Gastroesophageal sphincter (tissue), 4 donors: Measurements from ENCODE around the gene IL25. TPM values are rescaled to one million over a fixed set of nuclear protein-coding genes. Genes with fewer than 3 reads are reported as not detected.

Source experiments
- ATAC-seq: fragments of 150-250 bp; one replicate; pipeline ENCODE4 v1.9.1; 2016; ENCODE audit warnings: mild to moderate bottlenecking, moderate library complexity
- H3K27ac ChIP-seq, 4 donors: fragments of 200-600 bp; sonication (generic) in 3 of 4; 1 replicate in 3 of 4; 2 replicates in 1 of 4; pipeline ENCODE4 v1.5.1; 2016 to 2019
- H3K27me3 ChIP-seq: fragments of 200-600 bp; sonication (generic); one replicate; pipeline ENCODE4 v1.5.1; 2019
- H3K36me3 ChIP-seq, 2 donors: fragments of 200-600 bp; sonication (generic); one replicate each; pipeline ENCODE4 v1.5.1; 2019; ENCODE audit warnings: control low read depth in 1 of 2
- H3K4me1 ChIP-seq, 3 donors: fragments of 200-600 bp; sonication (generic); 1 replicate in 2 of 3; 2 replicates in 1 of 3; pipeline ENCODE4 v1.5.1; 2016 to 2019; ENCODE audit warnings: control low read depth in 2 of 3
- H3K4me3 ChIP-seq, 2 donors: fragments of 200-600 bp; sonication (generic); one replicate each; pipeline ENCODE4 v1.5.1; 2019; ENCODE audit warnings: mild to moderate bottlenecking in 1 of 2, moderate library complexity in 1 of 2
- H3K9me3 ChIP-seq, 3 donors: fragments of 200-600 bp; sonication (generic); one replicate each; pipeline ENCODE4 v1.5.1; 2017 to 2019; ENCODE audit warnings: control low read depth in 2 of 3
- CTCF ChIP-seq, 4 experiments: fragments of 200-600 bp in 2 of 4; fragments of 450-650 bp in 2 of 4; sonication (generic) in 1 of 4; IDR thresholded peaks; one replicate each; pipeline ENCODE4 v1.5.1; 2017 to 2019; ENCODE audit warnings: antibody characterized with exemption in 4 of 4, mild to moderate bottlenecking in 2 of 4, moderate library complexity in 2 of 4
- EP300 ChIP-seq: sonication (generic); formaldehyde crosslinking; IDR thresholded peaks from one replicate; pipeline ENCODE4 v1.6.1; 2017; ENCODE audit warnings: antibody characterized with exemption, mild to moderate bottlenecking
- POLR2A ChIP-seq, 2 donors: fragments of 450-650 bp; IDR thresholded peaks; one replicate each; pipeline ENCODE4 v1.6.1; 2017; ENCODE audit warnings: antibody characterized with exemption in 2 of 2, mild to moderate bottlenecking in 2 of 2, moderate library complexity in 1 of 2
- POLR2AphosphoS5 ChIP-seq: sonication (generic); formaldehyde crosslinking; IDR thresholded peaks from one replicate; pipeline ENCODE4 v1.6.1; 2017; ENCODE audit warnings: antibody characterized with exemption
- WGBS, 2 donors: methylation state at CpG; one replicate each; pipeline ENCODE4 v1.1.5; 2018; ENCODE audit warnings: low coverage in 1 of 2; 5-methylcytosine and 5-hydroxymethylcytosine counted together
- total RNA-seq, 4 donors: library from RNA; depleted of rRNA; stranded (reverse); fragments of >200 nt; gene quantifications; one replicate each; pipeline ENCODE4 v1.1.0, GENCODE V29; 2016

Gene IL25
- total RNA-seq, 4 donors from 2014 or later = not detected

GRCh38 chr14:23405096-23405495 lies 32.5 kb downstream of the IL25 start:
- no peaks in the 10 kb centered on the region for H3K36me3 ChIP-seq
- 60 to 79% methylated on average over 4 to 5 of the region's 10 CpGs for WGBS, 2 donors
- no peak overlapping the region for H3K4me3 ChIP-seq
- H3K9me3 ChIP-seq = no peaks in the 10 kb centered on the region
- ATAC-seq = no peak
- H3K4me1 ChIP-seq = no peaks in the 10 kb centered on the region
- peaks cover 56% of the 10 kb centered on the region for H3K27me3 ChIP-seq
- H3K27ac ChIP-seq = no peak overlapping the region
- no peak for TF ChIP-seq CTCF (IDR thresholded peaks at IDR 0.05)
- no peak for TF ChIP-seq POLR2A (IDR thresholded peaks at IDR 0.05)
- no peak for TF ChIP-seq EP300
- no peak for TF ChIP-seq POLR2AphosphoS5

GRCh38 chr14:23405516-23406025 lies 33.0 kb downstream of the IL25 start:
- H3K36me3 ChIP-seq = no peaks in the 10 kb centered on the region
- H3K9me3 ChIP-seq = no peaks in the 10 kb centered on the region
- peaks cover 56% of the 10 kb centered on the region for H3K27me3 ChIP-seq
- H3K27ac ChIP-seq = no peak overlapping the region
- no peak overlapping the region for H3K4me3 ChIP-seq
- 100% methylated on average over 2 of the region's 13 CpGs; no CpG with 5 or more reads in 1 of the 2 donors for WGBS, 2 donors
- ATAC-seq = no peak
- no peaks in the 10 kb centered on the region for H3K4me1 ChIP-seq
- TF ChIP-seq POLR2A (IDR thresholded peaks at IDR 0.05) (no peak), POLR2AphosphoS5 (no peak), EP300 (no peak), CTCF (IDR thresholded peaks at IDR 0.05) (no peak)

- Histone ChIP-seq H3K4me3 (no peak overlapping the region), H3K27me3 (peaks cover 56% of the 10 kb centered on the region), H3K27ac (no peak overlapping the region), H3K9me3 (no peaks in the 10 kb centered on the region), H3K4me1 (no peaks in the 10 kb centered on the region), H3K36me3 (no peaks in the 10 kb centered on the region)
- TF ChIP-seq POLR2AphosphoS5 (no peak), EP300 (no peak), POLR2A (IDR thresholded peaks at IDR 0.05) (no peak), CTCF (IDR thresholded peaks at IDR 0.05) (no peak)
- no peak for ATAC-seq
- 87% methylated on average over 2 of the region's 4 CpGs; no CpG with 5 or more reads in 1 of the 2 donors for WGBS, 2 donors
Observed at GRCh38 chr14:23406244-23406643, 33.6 kb downstream of the IL25 start.

- Histone ChIP-seq H3K4me3 (no peak overlapping the region), H3K27me3 (peaks cover 56% of the 10 kb centered on the region), H3K4me1 (no peaks in the 10 kb centered on the region), H3K27ac (no peak overlapping the region), H3K36me3 (no peaks in the 10 kb centered on the region), H3K9me3 (no peaks in the 10 kb centered on the region)
- ATAC-seq = no peak
- 67 to 80% methylated on average over 5 to 10 of the region's 15 CpGs for WGBS, 2 donors
- no peak for TF ChIP-seq POLR2A (IDR thresholded peaks at IDR 0.05)
Observed at GRCh38 chr14:23406725-23407355, 34.2 kb downstream of the IL25 start.

- 74 to 87% methylated on average over 4 to 13 of the region's 15 CpGs for WGBS, 2 donors
- no peaks in the 10 kb centered on the region for H3K9me3 ChIP-seq
- no peaks in the 10 kb centered on the region for H3K4me1 ChIP-seq
- H3K36me3 ChIP-seq = no peaks in the 10 kb centered on the region
- H3K27me3 ChIP-seq = peaks cover 53% of the 10 kb centered on the region
- no peak for ATAC-seq
- TF ChIP-seq POLR2A (IDR thresholded peaks at IDR 0.05) = no peak
- TF ChIP-seq EP300 = no peak
- TF ChIP-seq POLR2AphosphoS5 = no peak
- H3K27ac ChIP-seq = no peak within 1 kb of the TSS
- no peak within 1 kb of the TSS for H3K4me3 ChIP-seq
Observed at GRCh38 chr14:23407516-23408306, 35.1 kb downstream of the IL25 start, which contains the start of gene MYH6. TSS of gene MYH6 (minus strand) at chr14:23408273. CDS start at chr14:23407223, 1,050 bp downstream.
